Measurements from ENCODE around the gene SBK2. TPM values are rescaled to one million over a fixed set of nuclear protein-coding genes. Genes with fewer than 3 reads are reported as not detected.
A peak's percentile ranks its signal among the peaks of the same experiment; 100 is the strongest.

Gene SBK2
- polyA plus RNA-seq, 1 of the 3 experiments (the other 2 are of a cell fraction): 0.20 TPM

- Histone ChIP-seq H3K27ac (ENCODE audit: low read depth in 2 of 2, low read length in 1 of 2) (no peak overlapping the region; a peak in 1 of 4 replicates), H3K9ac (no peak overlapping the region), H3F3A (replicated peaks; ENCODE audit: insufficient read depth) (peaks cover 35% of the 10 kb centered on the region), H3K79me2 (ENCODE audit: insufficient read depth) (peaks cover 14% of the 10 kb centered on the region; the same call in 1 of the 2 replicates), H3K4me2 (peak overlapping the region; percentile 52; the same call in 1 of the 2 replicates), H2AFZ (ENCODE audit: low read depth) (no peak overlapping the region), H3K4me1 (ENCODE audit: control insufficient read depth in 1 of 2, insufficient read depth in 2 of 2, low read depth in 1 of 2, low read length in 1 of 2) (peaks cover 29 to 70% of the 10 kb centered on the region in 2 experiments; a peak in 3 of 4 replicates), H3K9me3 (no peaks in the 10 kb centered on the region), H3K36me3 (replicated peaks in 1 of 2; ENCODE audit: control insufficient read depth in 1 of 2, insufficient read depth in 2 of 2, low read length in 1 of 2) (no peaks in the 10 kb centered on the region), H3K27me3 (ENCODE audit: insufficient read depth) (no peaks in the 10 kb centered on the region), H3K9me2 (no peaks in the 10 kb centered on the region), H4K20me1 (ENCODE audit: insufficient read depth) (no peaks in the 10 kb centered on the region), H3K4me3 (ENCODE audit: low read depth in 2 of 2, low read length in 1 of 2) (no peak overlapping the region)
- POLR2A ChIA-PET: no interaction called here
- CTCF ChIA-PET: interaction anchor here (1.0 to 15.1 kb wide), 5 partner anchors 12 to 142 kb away, joined by 4 to 162 read pairs (median 5); no protein-coding TSS in a partner anchor
- DNase-seq: peak; percentile 62
- no peak for TF ChIP-seq IRF3 (IDR thresholded peaks at IDR 0.05; ENCODE audit: low read depth, low read length)
- TF ChIP-seq RXRA (IDR thresholded peaks at IDR 0.05; ENCODE audit: borderline replicate concordance, low read depth): no peak
- TF ChIP-seq NFIC (IDR thresholded peaks at IDR 0.05; ENCODE audit: borderline replicate concordance): no peak
- 81% methylated on average over 7 of the region's 36 CpGs for WGBS (ENCODE audit: low lambda C conversion rate)
These were observed 47.8 kb downstream of the SBK2 start for GRCh38 chr19:55488986-55489710.

DNA sequence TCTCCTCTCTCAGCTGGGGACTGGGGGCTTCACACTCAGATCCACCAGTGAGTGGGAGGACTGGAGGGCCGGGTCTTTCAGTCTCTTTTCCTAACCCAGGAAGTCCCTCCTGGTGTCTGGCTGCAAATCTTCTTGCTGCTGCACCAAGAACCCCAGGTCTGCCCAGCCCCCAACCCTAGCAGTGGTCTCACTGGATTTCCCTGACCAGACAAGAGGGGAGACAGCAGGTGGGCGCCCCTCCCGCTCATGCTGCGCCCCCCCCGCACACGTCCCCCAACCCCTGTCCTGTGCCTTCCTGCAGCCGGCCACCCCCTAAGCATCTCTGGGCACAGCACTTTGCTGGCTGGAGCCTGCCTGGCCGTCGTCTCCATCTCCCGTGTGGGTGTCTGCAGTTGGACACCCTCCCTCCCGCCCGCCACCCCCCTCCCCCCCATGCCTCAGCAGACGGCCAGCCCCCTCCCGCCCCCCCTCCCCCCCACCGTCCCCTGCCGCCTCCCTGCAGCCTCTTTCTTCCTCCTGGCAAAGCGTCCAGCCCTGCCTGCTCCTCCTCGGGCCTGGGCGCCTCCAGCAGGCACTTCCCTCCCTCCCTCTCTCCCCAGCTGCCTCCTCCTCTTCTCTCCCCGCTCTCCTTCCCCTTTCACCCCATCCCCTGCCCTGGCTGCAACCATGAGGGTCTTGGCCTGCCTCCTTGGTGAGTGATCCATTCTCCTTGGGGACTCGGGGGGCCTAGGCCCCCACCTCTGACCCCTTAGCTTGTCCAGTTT is 48.8 kb downstream of the SBK2 start, which contains the start of gene SSC5D:
SSC5D (plus strand) TSS at position 513 of the 764 bp plus-strand sequence; CDS start at position 667, 154 bp downstream.
- H3K36me3 ChIP-seq (replicated peaks in 1 of 2; ENCODE audit: control insufficient read depth in 1 of 2, insufficient read depth in 2 of 2, low read length in 1 of 2): no peaks in the 10 kb centered on the region

More for the DNA sequence above, 48.8 kb downstream of the SBK2 start, which contains the start of gene SSC5D:
- ChIA-PET CTCF (interaction anchor here (0.9 to 15.1 kb wide), 5 partner anchors 12 to 143 kb away, joined by 3 to 162 read pairs (median 12); partner anchors contain the start of gene ZNF628), POLR2A (interaction anchor here (0.8 to 2.0 kb wide), 4 partner anchors 11 to 152 kb away, joined by 4 to 11 read pairs (median 7); partner anchors contain the start of genes UBE2S and ZNF628)
- Histone ChIP-seq H3K9ac (peak within 1 kb of the TSS; percentile 86; the same call in 1 of the 2 replicates), H2AFZ (ENCODE audit: low read depth) (peak within 1 kb of the TSS; percentile 31; the same call in 1 of the 2 replicates), H3K27ac (ENCODE audit: low read depth in 2 of 2, low read length in 1 of 2) (peak within 1 kb of the TSS; percentile 95 to 97), H3K27me3 (ENCODE audit: insufficient read depth) (no peaks in the 10 kb centered on the region), H3F3A (replicated peaks; ENCODE audit: insufficient read depth) (peaks cover 35% of the 10 kb centered on the region), H3K4me3 (ENCODE audit: low read depth in 2 of 2, low read length in 1 of 2) (peak within 1 kb of the TSS; percentile 69 to 80), H3K4me2 (peak within 1 kb of the TSS; percentile 91), H3K79me2 (ENCODE audit: insufficient read depth) (peaks cover 14% of the 10 kb centered on the region; the same call in 1 of the 2 replicates), H3K9me3 (no peaks in the 10 kb centered on the region), H3K4me1 (ENCODE audit: control insufficient read depth in 1 of 2, insufficient read depth in 2 of 2, low read depth in 1 of 2, low read length in 1 of 2) (peaks cover 30 to 68% of the 10 kb centered on the region in 2 experiments; a peak in 3 of 4 replicates), H4K20me1 (ENCODE audit: insufficient read depth) (no peaks in the 10 kb centered on the region), H3K9me2 (no peaks in the 10 kb centered on the region)
- TF ChIP-seq JUND (IDR thresholded peaks at IDR 0.05) (no peak), IRF3 (IDR thresholded peaks at IDR 0.05; ENCODE audit: low read depth, low read length) (no peak)
- TF ChIP-seq, protein P1, sequence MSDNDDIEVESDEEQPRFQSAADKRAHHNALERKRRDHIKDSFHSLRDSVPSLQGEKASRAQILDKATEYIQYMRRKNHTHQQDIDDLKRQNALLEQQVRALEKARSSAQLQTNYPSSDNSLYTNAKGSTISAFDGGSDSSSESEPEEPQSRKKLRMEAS (IDR thresholded peaks at IDR 0.05; ENCODE audit: low read depth): no peak
- WGBS (ENCODE audit: low lambda C conversion rate): 12% methylated on average over 20 of the region's 21 CpGs
- peak; percentile 78 for DNase-seq
